Lower leg skin (tissue), 3 donors: ENCODE measurements around the gene SLC25A10.

Source experiments
- POLR2A ChIP-seq, 2 donors: fragments of 450-650 bp; IDR thresholded peaks; one replicate each; pipeline ENCODE4 v1.6.1; 2016 to 2017; ENCODE audit warnings: antibody characterized with exemption in 2 of 2, mild to moderate bottlenecking in 1 of 2, moderate library complexity in 1 of 2
- TF ChIP-seq, protein P1 (sequence below), 3 donors: fragments of 450-650 bp; IDR thresholded peaks; one replicate each; pipeline ENCODE4 v1.5.1; 2016; ENCODE audit warnings: antibody characterized with exemption in 3 of 3, mild to moderate bottlenecking in 3 of 3, moderate library complexity in 2 of 3

DNA sequence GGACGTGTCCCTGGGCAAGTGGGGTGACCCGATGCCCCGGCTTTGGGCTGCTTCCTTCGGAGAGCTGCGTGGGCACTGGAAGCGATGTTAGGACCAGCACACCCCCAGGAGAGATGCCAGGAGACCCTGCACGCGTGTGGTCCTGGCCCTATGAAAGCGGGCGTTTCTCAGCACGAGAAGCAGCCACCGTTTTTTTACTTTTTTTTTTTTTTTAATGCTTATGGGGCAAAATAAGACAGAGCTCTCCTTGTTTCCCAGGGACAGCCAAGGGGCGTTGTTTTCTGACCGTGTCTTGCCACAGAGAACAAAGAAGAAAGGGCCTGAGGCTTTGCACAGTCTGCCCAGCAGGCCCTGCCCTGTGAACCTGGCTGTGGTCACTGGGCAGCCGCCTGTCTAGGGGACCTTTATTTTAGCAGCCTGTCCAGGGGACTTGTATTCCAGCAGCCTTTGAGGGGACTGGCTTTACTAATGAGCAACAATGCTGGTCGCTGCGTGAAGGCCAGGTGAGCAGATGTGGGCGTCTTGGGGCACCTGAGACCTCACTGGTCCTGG is 996 bp downstream of the SLC25A10 start:
- TF ChIP-seq, protein P1, sequence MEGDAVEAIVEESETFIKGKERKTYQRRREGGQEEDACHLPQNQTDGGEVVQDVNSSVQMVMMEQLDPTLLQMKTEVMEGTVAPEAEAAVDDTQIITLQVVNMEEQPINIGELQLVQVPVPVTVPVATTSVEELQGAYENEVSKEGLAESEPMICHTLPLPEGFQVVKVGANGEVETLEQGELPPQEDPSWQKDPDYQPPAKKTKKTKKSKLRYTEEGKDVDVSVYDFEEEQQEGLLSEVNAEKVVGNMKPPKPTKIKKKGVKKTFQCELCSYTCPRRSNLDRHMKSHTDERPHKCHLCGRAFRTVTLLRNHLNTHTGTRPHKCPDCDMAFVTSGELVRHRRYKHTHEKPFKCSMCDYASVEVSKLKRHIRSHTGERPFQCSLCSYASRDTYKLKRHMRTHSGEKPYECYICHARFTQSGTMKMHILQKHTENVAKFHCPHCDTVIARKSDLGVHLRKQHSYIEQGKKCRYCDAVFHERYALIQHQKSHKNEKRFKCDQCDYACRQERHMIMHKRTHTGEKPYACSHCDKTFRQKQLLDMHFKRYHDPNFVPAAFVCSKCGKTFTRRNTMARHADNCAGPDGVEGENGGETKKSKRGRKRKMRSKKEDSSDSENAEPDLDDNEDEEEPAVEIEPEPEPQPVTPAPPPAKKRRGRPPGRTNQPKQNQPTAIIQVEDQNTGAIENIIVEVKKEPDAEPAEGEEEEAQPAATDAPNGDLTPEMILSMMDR (IDR thresholded peaks at IDR 0.05): no peak
- TF ChIP-seq POLR2A (IDR thresholded peaks at IDR 0.05): no peak
